ENCODE results near the gene SLIT3. TPM values are rescaled to one million over a fixed set of nuclear protein-coding genes. Genes with fewer than 3 reads are reported as not detected.
A peak's percentile ranks its signal among the peaks of the same experiment; 100 is the strongest.

The SLIT3 gene
- total RNA-seq, 1 donor from 2014 or later: 7.4 TPM

DNA sequence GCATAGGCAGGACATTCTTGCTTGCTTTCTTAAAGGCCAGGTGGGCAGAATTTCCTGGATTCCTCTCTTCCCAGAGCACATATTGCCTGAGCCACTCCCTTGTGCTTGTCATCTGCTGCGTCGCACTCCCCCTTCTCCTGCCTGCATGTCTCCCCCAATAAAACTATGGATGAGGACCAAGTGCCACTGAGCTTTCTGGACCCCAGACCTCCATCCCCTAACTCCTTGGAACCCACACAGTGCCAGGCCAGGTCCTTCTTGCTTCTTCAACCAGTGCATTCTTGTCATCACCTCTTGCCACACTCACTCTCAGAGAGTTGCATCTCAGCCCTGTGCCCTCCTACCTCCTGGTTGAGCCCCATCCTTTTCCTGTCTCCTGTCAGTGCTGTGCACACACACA is 563.9 kb downstream of the SLIT3 start:
- no peak for DNase-seq (ENCODE audit: extremely low read depth, low read depth, low spot score)

DNA sequence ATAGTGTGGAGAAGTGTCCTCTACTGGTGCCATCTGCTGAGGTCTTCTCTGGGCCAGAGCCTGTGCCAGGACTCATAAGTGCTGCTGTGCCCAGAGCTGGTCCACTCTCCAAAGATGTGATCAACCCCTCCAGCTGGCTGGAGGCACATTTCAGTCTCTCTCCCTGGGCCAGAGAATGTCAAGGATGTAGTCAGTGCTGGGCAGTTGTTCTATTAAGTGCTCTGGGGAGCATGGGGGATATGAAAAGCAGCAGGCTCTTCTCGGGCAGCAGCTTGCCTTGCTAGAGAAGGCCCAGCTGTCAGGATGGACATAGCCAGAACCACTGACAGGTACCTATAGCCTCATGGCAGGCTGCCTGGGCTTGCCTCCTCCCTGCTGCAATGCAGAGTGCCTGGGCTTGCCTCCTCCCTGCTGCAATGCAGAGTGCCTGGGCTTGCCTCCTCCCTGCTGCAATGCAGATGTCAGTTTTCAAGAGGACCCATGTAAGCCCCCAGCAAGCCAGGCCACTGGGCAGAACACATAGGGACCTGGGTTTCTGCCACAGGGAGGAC is 564.6 kb downstream of the SLIT3 start:
- DNase-seq (ENCODE audit: extremely low read depth, low read depth, low spot score): no peak

DNA sequence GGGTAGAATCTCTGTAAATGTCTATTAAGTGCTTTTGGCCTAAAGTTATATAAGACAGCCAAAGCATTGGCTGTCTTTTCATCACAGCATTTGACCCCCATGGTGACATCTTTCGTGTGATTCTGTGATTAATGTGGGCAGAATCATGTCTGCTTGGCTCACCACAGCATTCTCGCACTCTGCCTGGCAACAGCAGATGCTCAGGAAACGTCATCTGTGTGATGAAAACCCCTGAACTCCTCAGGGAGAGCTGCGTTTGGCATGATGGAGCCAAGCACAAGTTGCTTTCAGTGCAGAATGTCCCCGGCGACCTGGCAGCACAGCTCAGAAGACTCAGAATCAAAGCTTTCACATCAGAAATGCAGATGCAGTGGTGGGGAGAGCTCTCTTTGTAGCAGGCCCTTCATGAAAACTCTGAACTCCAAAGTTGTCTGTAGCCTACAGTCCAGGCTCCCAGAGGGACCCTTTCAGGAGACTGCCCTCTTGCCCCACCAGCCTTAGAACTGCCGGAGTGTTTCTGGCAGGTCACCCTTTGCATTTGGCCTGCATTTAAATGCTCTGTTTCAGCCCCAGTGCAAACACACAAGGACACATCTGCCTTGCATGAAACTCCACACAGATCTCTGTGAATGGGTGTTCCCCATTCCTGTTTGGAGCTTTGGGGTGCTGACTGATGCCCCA is 566.2 kb downstream of the SLIT3 start:
- DNase-seq (ENCODE audit: extremely low read depth, low read depth, low spot score): no peak

DNA sequence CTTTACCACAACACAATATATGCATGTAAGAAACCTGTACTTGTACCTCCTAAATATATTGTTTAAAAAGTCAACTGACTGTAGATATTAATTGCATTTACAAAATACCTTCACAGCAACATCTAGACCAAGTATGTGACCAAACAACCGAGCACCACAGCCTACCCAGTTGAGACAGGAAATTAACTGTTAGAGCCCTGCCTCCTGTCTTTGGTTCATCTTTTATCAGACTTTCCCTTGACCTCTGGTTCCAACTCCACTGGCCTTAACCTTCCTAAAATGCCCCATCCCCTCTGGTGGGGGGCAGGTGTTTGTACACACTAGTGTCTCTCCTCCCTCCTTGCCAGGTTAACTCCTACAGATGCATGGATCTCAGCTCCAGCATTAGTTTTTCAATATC is 566.8 kb downstream of the SLIT3 start:
- no peak for DNase-seq (ENCODE audit: extremely low read depth, low read depth, low spot score)

DNA sequence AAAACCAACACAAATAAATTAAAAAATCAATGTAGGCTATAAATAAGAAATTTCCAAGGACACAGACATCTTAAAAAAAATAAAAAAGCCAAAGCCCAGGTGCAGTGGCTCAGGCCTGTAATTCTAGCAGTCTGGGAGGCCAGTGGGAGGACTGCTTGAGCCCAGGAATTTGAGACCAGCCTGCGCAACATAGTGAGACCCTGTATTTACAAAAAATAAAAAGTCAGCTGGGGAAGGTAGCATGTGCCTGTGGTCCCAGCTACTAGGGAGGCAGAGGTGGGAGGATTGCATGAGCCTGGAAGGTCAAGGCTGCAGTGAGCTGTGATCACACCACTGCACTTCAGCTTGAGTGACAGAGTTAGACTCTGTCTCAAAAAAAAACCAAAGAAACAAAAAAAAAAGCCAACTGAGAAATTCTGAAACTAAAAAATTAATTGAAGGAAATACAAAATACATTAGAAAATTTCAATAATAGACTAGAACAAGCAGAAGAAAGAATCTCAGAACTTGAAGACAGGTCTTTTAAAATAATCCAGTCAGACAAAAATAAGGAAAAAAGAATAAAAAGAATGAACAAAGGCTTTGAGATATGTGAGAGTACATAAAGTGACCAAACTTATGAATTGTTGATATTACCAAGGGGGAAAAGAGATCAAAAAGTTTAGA is 572.3 kb downstream of the SLIT3 start:
- DNase-seq (ENCODE audit: extremely low read depth, low read depth, low spot score): no peak

DNA sequence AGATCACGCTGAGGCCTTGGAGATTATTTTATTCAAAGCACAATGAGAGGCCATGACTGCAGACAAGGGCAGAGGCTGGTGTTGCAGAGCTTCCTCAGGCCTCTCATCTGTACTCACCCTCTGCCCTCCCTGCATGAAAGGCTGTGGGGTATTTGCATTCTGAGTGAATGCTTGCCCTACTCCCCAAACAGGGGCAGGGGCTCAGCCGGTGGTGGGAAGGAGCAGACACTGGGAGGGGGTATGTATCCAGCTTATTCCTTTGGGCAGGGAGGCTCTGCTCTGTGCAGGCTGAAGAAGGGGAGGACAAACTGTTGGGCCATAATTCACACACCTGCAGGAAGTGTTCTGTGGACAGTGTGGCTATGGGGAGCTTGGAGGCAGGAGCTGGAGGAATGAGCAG is 573.4 kb downstream of the SLIT3 start:
- DNase-seq (ENCODE audit: extremely low read depth, low read depth, low spot score): no peak

DNA sequence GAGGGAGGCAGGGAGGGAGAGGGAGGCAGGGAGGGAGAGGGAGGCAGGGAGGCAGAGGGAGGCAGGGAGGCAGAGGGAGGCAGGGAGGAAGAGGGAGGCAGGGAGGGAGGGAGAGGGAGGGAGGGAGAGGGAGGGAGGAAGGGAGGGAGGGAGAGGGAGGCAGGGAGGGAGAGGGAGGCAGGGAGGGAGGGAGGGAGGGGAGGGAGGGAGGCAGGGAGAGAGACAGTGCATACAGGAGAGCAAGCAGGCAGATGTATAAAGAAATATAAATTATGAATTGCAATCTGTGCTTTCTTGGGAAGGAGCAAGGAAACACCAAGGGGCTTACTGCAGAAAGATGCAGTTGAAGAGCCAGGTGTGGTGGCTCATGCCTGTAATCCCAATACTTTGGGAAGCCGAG is 574.6 kb downstream of the SLIT3 start:
- no peak for DNase-seq (ENCODE audit: extremely low read depth, low read depth, low spot score)

DNA sequence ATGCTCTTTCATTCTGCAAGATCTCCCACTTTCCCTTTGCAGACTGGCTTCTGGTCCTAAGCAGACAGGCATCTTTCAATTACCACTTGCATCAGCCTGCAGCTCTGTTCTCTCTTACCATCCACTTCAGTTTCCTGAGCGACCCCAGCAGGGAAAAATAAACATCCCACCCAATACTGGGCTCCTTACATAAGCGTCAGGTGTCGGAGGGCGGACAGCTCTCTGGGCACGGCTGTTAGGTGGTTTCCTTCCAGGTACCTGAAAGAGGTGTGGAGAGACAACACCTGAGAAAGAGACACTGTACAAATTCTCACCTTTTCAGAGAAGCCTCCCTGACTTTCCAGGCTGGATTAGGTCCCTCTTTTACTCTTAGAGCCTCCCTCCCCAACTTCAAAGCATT is 576.7 kb downstream of the SLIT3 start:
- no peak for DNase-seq (ENCODE audit: extremely low read depth, low read depth, low spot score)

DNA sequence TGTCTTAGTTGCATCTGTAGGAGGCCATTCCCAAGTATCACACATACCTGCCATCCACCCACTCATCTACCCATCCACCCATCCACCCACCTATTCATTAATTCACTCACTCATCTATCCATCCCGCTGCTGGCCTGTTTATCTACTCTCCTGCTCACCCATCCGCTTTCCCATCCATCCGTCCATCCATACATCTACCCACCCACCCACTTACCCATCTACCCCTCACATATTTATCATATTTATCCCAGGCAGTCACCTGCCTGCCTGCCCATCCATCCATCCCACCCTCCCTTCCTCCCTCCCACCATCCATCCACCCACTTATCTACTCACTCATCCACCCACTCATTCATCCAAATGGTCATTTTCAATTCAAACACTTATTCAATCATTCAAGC is 577.9 kb downstream of the SLIT3 start:
- no peak for DNase-seq (ENCODE audit: extremely low read depth, low read depth, low spot score)

DNA sequence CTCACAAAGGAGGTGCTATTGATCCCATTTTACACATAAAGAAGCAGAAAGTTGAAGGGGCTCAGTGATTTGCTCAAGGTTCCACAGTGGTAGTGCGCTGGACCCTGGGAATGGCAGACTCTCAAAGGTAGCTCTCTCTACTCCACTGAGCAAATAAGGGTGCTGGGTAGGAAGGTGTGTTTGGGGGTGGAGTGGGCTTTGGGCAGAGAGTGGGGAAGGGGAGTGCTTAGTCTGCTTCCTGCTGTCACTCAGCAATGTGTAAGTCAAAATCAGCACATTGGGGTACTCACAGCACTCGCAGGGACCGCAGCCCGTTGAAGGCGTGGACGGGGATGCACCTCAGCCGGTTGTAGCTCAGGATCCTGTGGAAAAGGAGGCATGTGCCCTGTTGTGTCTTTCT is 579.0 kb downstream of the SLIT3 start:
- DNase-seq (ENCODE audit: extremely low read depth, low read depth, low spot score): no peak

DNA sequence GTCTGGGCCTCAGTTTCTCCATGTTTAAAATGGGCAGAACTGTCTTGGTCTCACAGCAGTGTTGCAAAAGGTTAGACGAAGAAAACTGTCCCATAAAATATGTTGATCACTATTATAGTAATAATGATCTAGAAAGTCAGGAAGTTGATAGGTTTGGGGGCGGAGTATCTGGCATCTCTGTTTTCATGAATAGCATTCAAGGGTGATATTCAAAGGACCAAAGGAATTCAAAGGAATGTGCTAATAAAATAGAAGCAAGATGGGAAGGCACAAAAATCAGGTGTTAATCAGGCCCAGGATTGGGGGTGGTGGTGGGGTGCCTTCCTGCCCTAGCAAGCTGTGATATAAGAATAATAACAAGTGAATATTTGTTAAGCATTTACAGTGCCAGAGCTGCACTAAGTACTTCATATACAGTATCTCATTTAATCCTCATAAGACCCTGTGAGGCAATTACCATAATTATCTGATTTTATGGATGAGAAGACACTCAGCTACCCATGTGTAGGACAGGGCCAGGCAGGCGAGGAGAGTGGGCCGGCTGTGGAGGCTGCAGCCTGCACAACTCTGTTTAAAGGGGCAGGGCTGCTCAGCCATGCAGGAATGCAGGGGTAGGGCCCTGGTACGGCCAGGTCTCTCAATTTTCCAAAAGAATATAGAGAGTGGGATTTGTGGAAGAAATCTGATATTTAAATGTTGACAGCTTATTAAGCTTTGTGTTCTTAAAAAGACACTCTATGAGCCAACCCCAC is 579.8 kb downstream of the SLIT3 start:
- DNase-seq (ENCODE audit: extremely low read depth, low read depth, low spot score): no peak

DNA sequence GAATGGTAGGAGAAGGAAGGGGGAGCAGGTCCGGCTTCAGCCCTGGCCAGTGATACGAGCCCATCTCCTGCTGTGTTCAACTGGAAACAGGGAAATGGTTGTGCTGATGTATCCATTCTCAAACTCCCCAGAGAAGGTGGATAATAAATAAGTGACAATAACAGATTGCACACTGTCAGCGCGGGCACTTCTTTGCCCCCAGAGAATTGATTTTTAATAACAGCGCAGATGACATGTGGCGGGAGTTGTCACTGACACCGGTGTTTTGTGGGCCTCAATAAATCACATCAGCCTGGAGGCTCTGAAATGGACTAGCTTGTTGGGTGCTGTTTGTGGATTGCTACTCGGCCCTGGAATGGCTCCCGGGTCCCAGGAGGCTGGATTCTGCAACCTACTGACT is 580.4 kb downstream of the SLIT3 start:
- no peak for DNase-seq (ENCODE audit: extremely low read depth, low read depth, low spot score)

DNA sequence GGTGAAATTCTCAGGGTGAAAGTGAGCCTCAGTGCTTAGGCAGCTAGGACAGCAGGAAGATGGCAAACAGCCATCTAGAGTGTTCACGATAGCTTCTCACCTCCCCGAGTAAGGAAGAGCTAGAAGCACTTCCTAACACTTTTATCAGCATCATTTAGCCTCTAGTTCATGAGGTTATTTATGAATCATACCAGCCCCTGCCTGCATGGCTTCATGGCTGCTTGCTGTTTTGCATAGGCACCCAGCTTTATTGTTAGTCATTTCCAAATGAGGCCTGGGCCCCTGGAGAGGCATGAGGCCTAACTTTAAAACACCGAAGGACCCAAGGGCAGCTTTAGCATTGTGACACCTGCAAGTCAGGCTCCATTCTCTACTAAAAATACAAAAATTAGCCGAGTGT is 586.9 kb downstream of the SLIT3 start:
- no peak for DNase-seq (ENCODE audit: extremely low read depth, low read depth, low spot score)

DNA sequence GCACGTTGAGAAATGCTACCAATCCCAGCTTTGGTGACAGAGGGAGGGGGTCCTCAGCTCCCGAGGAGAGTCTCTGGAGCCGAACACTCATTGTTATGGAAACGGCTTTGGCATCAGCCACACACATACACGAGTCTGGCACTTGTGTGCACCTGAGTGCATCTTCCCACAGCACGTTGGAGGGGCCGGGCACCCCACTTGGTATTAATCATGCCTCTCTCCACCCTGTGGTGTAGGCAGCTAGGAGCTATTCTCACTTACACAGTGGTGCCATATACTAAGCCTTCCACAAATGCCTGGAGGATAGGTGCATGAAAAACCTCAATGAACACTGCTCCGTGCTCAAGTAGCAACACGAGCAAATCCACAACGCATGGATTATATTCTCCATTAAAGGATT is 587.9 kb downstream of the SLIT3 start:
- DNase-seq (ENCODE audit: extremely low read depth, low read depth, low spot score): no peak

DNA sequence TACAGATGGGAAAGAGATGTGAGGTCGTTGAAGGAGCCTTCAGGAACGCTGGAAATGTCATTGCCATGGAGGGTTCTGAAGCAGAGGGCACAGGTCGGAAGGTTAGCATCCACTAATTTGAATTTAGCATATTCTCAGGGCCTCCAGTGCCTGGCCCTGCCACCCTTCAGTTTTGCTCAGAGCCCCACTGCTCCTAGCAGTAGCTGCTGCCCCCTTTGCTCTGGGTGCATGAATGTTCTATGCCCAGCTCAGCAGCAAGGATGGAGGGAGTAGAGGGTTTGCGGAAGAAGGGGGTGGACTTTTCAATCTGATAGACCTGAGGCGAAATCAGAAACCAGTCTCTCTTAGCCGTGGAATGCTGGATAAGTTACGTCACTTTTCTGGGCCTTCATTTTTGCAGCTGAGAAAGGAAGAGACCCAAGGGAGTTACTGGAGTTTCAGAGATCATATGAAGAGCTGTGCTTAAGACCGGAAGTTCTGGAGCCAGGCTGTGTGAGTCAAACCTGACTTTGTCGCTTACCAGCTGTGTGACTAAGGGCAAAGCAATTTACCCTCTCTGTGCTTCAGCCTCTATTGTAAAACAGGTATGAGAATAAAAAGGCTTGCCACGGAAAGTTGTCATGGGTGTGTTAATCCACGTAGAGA is 588.5 kb downstream of the SLIT3 start:
- DNase-seq (ENCODE audit: extremely low read depth, low read depth, low spot score): peak; percentile 69

DNA sequence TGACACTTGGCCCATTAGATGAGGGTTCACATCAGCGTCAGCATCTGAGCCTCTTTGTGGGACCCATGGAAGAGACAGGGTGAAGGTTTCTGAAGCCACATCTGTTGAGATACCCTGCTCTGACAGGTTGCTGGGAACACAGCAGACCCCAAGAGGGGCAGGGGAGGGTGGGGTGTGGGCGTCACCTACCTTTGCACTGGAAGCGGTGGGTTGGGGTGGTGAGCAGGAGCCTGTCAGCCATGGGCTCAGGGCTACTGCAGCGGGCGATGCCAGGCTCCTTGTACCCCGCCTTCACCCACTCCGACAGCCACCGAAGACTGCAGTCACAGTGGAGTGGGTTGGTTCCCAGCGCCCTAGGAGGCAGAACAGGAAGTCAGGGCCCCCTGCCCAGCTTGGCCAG is 590.2 kb downstream of the SLIT3 start:
- no peak for DNase-seq (ENCODE audit: extremely low read depth, low read depth, low spot score)

DNA sequence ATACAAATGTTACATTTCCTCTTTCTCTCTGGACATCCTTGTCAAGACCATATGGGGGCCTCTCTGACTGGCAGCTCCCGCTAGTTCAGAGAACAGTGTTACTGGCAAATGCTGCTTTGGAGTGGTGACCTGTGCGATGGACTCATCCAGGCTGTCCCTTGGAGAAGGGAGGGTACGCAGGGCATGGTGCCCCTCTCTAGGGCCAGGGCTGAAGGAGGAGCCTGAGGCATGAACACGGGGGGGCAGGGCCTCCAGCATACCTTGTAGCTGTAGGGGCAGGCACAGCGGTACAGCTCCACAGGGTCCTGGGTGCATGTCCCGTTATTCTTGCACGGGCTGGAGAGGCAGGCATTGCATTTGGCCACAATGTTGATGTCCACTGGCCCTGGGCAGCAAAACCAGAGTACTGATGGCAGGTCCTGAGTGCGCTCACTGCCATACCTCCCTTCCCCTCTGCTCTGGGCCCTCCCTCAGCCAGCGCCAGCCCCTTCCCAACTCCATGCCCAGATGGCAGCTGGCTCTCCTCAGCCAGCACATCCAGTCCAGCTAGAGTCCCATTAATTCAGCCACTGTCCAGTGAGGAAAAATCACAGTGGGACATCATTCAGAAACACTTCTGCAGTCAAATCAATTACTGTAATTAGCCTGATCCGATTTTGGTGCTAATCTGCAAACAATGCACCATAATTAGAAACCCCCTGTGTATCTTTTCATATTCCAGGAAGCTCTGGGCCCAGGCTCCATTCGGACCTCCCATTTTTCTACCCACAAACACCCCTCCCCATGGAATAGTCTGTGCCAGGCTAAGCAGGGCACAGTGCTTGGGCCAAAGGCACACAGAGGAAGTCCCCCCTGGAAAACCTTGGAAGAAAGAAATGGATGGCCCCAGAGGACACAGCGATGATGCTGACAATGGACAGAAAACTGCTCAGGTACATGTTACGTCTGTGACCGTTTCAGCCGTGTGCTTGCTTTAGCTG is 592.9 kb downstream of the SLIT3 start:
- DNase-seq (ENCODE audit: extremely low read depth, low read depth, low spot score): no peak

DNA sequence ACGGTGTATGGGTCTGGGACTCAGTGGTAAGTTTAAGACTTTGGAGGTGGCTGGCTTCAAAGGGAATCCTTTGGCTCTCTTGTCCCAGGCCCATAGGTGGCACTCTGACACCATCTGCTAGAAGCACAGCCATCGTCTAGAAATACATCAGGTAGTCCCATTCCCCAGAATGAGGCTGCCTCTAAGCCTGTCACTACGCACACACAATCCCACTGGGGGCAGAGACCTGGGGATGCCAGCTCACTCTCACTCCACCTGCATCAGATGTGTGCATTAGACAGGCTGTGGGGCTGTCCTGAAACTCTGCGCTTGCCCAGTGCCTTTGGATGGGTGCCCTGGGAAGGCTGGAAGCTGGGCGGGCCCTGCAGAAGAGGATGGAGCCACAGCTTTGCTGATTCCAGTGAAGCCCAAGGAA is 594.3 kb downstream of the SLIT3 start:
- DNase-seq (ENCODE audit: extremely low read depth, low read depth, low spot score): no peak

DNA sequence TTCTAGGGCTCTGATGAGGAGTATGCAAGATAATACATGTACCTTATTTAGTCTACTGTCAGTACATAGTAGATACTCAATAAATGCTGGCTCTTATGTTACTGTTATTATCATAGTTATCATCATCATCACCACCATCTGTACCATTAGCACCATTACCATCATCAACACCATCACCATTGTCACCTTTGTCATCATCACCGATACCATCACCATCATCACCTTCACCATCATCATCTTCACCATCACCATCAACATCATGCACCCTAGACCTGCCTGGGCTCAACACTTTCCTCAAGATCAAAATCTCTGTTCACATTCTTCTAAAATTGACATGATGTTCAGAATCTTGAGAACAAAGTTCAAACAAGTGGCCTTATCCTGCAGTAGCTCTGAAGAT is 595.6 kb downstream of the SLIT3 start:
- no peak for DNase-seq (ENCODE audit: extremely low read depth, low read depth, low spot score)

DNA sequence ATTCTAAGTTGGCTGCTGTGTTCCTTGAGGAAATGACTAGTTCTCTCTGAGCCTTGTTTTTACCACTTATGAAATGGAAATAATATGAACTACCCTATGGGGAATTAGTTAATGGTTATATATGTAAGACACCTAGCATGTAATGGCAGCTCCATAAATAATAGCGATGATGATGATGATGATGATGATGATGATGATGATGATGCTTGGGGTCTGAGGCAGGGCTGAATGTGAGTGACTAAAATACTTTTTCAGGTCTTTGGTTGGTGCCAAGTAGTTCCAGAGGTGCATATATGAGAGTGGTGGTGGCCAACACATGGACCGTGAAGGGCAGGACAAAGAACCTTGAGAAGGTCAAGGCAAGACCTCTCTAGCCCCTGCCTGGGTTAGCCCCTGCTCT is 598.4 kb downstream of the SLIT3 start:
- no peak for DNase-seq (ENCODE audit: extremely low read depth, low read depth, low spot score)

Data from glomerular endothelial cell (primary cell).